Activated CD4-positive, alpha-beta T cell treated with anti-CD3 and anti-CD28 coated beads for 36 hours (primary cell): Measurements from ENCODE around the gene TAC3. TPM values are rescaled to one million over a fixed set of nuclear protein-coding genes. Genes with fewer than 3 reads are reported as not detected.
"Not testable (repeated sequence)": the region's sequence is repeated elsewhere in the genome, so short reads cannot be mapped to it uniquely, and the experiment has no call there.

ENCODE experiments used
- ATAC-seq: fragments of 200-7000 bp; cut with Tn5 transposase; one replicate; pipeline ENCODE4 v1.10.0; 2021; ENCODE audit warnings: mild to moderate bottlenecking, moderate library complexity
- CTCF ChIA-PET: fragments of 350-600 bp; sonication (Branson Sonifier 250); formaldehyde crosslinking; loops from one replicate; lab custom pipeline; 2021; ENCODE audit warnings: antibody characterized with exemption; lab: Charles Lee
- POLR2A ChIA-PET: fragments of 350-600 bp; sonication (Branson Sonifier 250); formaldehyde crosslinking; loops from one replicate; lab custom pipeline; 2021; ENCODE audit warnings: antibody characterized with exemption, inconsistent platforms; lab: Charles Lee
- DNase-seq: peaks from one replicate; pipeline ENCODE4 v3.0.0-alpha.2; 2020
- H3K27ac Mint-ChIP-seq: one replicate; pipeline ENCODE4 v1.8.0; 2021; ENCODE audit warnings: mixed read lengths
- H3K27me3 Mint-ChIP-seq: one replicate; pipeline ENCODE4 v1.8.0; 2021; ENCODE audit warnings: mixed read lengths
- H3K36me3 Mint-ChIP-seq: one replicate; pipeline ENCODE4 v1.8.0; 2021; ENCODE audit warnings: low read depth, mixed read lengths
- H3K4me1 Mint-ChIP-seq: one replicate; pipeline ENCODE4 v1.8.0; 2021; ENCODE audit warnings: mixed read lengths
- H3K4me3 Mint-ChIP-seq: one replicate; pipeline ENCODE4 v1.8.0; 2021; ENCODE audit warnings: mild to moderate bottlenecking, moderate library complexity, mixed read lengths
- H3K9me3 Mint-ChIP-seq: one replicate; pipeline ENCODE4 v1.8.0; 2021; ENCODE audit warnings: low read depth, mixed read lengths
- intact Hi-C, 2 experiments: fragments of 100-400 bp; cut with DNase I in 1 of 2; cut with micrococcal nuclease in 1 of 2; formaldehyde crosslinking; loops; one replicate each; pipeline versions ENCODE4 v1.14.2 to v1.15.1; 2022 to 2024; cut with DNase I, micrococcal nuclease
- total RNA-seq, 2 experiments: library from RNA; stranded (reverse); gene quantifications; one replicate each; pipeline ENCODE4 v1.2.3, GENCODE V29; 2021

Gene TAC3
- total RNA-seq, 2 experiments from 2014 or later: 0.37 to 0.63 TPM

DNA sequence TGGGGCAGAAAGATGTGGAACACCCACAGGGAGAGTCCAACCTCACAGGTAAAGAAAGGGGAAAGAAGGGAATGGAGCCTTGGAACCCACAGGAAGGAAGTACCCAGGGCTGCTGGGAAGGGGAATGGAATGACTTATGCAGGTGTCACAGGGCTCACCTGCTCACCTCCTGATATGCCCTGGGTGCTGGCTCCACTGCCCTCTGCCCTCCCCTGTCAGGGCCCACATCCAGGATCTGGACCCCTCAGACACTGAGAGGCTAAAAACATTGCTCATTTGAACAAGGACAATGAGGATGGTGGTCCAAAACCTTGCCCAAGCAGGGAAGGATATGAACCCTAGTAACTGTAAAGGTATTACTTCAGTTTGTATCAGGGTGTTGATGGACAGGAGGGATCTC is 29.3 kb downstream of the TAC3 start:
- Mint-ChIP-seq H3K9me3 (no peaks in the 10 kb centered on the region), H3K27me3 (no peaks in the 10 kb centered on the region), H3K27ac (no peak overlapping the region), H3K36me3 (no peaks in the 10 kb centered on the region), H3K4me1 (peaks cover 11% of the 10 kb centered on the region), H3K4me3 (no peak overlapping the region)
- intact Hi-C loops: loop anchor here (1.0 kb wide), 2 partner anchors 147 to 230 kb away; no protein-coding TSS in a partner anchor
- CTCF ChIA-PET: interaction anchor here (0.6 to 5.0 kb wide), 17 partner anchors 9 to 541 kb away, joined by 3 to 82 read pairs (median 3); partner anchors contain the start of genes HSD17B6 and STAT6
- DNase-seq (no peak), ATAC-seq (no peak)
- POLR2A ChIA-PET: no interaction called here

DNA sequence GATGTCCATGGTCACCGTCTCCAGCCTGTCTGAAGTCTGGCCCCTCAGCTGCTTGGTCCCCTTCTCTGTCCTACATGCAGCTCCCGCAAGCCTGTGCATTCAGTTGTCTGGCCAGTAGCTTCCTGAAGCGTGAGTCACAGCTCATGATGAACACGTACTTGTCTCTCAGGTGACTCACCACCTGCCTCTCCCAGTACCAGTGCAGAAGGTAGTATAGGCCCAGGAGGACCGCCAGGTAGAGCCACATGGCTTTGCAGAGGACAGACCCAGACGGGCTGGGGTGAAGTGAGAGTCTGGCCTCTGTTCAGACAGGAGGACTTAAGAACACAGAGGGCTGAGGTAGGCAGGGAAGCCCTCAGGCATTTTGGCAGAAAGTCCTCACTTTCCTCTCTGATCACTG is 30.6 kb downstream of the TAC3 start:
- DNase-seq (peak; percentile 47), ATAC-seq (peak; percentile 90)
- POLR2A ChIA-PET: interaction anchor here (0.6 kb wide), 1 partner anchor 13 kb away, joined by 3 read pairs; no protein-coding TSS in a partner anchor
- H3K27me3 Mint-ChIP-seq, H3K4me3 Mint-ChIP-seq, intact Hi-C loops, H3K36me3 Mint-ChIP-seq, H3K9me3 Mint-ChIP-seq, H3K27ac Mint-ChIP-seq, H3K4me1 Mint-ChIP-seq: not testable (repeated sequence)
- CTCF ChIA-PET: interaction anchor here (0.6 to 5.0 kb wide), 5 partner anchors 14 to 323 kb away, joined by 3 to 82 read pairs (median 4); partner anchors contain the start of gene HSD17B6

DNA sequence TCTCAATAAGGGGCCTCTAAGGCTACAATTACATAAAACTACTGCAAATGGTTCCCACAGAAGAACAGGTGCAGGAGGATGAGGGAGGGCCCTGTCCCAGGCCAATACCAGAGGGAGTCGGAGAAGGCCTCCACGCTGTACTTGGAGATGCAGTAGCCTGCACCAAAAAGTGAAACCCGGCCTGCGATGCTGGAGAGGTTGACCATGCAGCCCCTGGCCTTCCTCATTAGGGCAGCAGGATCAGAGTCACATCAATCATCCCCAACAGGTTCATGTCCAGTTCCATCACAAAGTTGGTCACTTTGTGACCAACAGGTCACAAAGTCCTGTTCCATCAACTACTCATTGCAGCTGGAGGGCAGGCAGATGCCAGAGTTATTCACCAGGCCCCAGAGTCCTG is 32.9 kb downstream of the TAC3 start:
- ATAC-seq: no peak
- Mint-ChIP-seq H3K27me3 (no peaks in the 10 kb centered on the region), H3K4me1 (peaks cover 3% of the 10 kb centered on the region), H3K27ac (no peak overlapping the region), H3K36me3 (no peaks in the 10 kb centered on the region), H3K9me3 (no peaks in the 10 kb centered on the region), H3K4me3 (no peak overlapping the region)
- intact Hi-C loops: no loop called here
- ChIA-PET POLR2A (no interaction called here), CTCF (no interaction called here)
- no peak for DNase-seq

DNA sequence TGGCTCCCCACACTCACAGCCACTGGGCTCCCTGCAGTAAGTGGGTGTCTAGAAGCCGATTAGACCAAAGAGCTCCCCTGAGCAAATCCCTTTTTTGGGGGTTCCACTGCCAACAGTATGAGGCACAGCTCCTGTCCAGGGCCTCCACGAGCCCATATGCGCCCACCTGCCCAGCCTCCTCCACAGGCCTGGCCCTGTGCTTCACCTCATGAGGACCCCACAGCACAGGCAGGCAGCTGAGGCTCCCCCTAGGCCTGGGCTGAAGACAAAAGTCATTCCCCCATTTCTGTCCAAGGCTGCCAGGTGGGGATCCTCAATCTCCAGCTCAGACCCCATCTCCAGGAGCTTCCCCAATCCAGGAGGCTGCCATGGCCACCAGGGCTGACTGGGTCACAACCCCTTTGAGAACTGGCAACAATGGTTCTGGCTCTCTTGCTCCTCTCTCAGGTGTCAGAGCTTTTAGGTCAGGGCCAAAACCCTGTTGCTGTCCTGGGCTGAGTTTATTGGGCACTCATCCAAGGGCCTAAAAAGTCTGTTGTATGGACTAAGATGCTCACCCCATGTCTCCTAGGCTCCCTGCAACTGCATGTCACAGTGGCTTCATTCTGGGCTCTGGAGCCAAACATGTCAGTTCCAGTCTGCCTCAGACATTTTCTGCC is 33.6 kb downstream of the TAC3 start:
- H3K4me1 Mint-ChIP-seq, H3K36me3 Mint-ChIP-seq, H3K27me3 Mint-ChIP-seq, intact Hi-C loops, H3K9me3 Mint-ChIP-seq, ATAC-seq, H3K4me3 Mint-ChIP-seq, DNase-seq, POLR2A ChIA-PET, H3K27ac Mint-ChIP-seq: not testable (repeated sequence)
- CTCF ChIA-PET: interaction anchor here (0.5 kb wide), 1 partner anchor 219 kb away, joined by 3 read pairs; the partner anchor contains the start of gene HSD17B6

DNA sequence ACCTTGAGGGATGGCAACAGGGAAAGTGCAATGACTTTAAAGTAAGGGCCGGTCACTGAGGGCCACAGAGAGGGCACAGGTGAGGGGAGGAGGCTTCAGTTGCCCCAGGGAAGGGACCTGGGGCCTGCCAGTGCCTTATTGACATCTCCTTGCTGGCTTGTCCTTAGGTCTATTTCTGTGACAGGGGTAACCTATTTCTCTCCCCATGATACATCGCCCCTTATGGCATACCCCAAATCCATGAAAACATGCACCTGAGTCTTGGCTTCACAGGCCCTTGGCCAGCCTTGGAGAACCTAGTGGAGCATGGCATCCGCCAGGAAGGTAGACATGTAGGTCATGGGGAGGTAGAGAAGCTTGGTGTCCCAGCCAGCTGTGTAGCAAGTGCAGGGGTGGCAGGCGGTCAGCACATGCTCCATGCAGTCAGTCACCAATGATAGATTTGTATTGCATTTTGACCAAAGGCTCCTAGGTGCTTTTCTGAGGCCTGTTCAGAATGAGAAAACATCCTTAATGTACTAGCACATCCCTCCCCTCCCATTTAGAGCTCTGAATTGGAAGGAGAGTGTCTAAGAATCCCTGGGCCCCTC is 35.3 kb downstream of the TAC3 start:
- no peak for DNase-seq

DNA sequence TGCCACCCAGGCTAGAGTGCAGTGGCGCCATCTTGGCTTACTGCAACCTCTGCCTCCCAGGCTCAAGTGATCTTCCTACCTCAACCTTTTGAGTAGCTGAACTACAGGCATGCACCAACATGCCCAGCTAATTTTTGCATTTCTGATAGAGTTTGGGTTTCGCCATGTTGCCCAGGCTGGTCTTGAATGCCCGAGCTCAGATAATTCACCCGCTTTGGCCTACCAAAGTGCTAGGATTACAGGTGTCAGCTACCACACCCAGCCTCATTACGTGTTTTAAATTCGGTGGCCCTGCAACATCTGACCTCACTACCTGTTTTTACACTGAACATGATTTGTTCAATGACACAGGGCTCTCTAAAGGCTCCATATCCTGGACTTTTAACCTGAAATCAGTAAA is 36.1 kb downstream of the TAC3 start:
- no peaks in the 10 kb centered on the region for H3K27me3 Mint-ChIP-seq
- no peaks in the 10 kb centered on the region for H3K4me1 Mint-ChIP-seq
- no peaks in the 10 kb centered on the region for H3K9me3 Mint-ChIP-seq
- no peak overlapping the region for H3K27ac Mint-ChIP-seq
- intact Hi-C loops: no loop called here
- no peak overlapping the region for H3K4me3 Mint-ChIP-seq
- DNase-seq: no peak
- CTCF ChIA-PET: no interaction called here
- no peak for ATAC-seq
- no peaks in the 10 kb centered on the region for H3K36me3 Mint-ChIP-seq
- POLR2A ChIA-PET: no interaction called here

More for the DNA sequence above, 35.3 kb downstream of the TAC3 start:
- Mint-ChIP-seq H3K36me3 (no peaks in the 10 kb centered on the region), H3K27ac (no peak overlapping the region), H3K9me3 (no peaks in the 10 kb centered on the region), H3K4me1 (no peaks in the 10 kb centered on the region), H3K4me3 (no peak overlapping the region), H3K27me3 (no peaks in the 10 kb centered on the region)
- intact Hi-C loops: no loop called here
- no peak for ATAC-seq
- ChIA-PET POLR2A (no interaction called here), CTCF (no interaction called here)

DNA sequence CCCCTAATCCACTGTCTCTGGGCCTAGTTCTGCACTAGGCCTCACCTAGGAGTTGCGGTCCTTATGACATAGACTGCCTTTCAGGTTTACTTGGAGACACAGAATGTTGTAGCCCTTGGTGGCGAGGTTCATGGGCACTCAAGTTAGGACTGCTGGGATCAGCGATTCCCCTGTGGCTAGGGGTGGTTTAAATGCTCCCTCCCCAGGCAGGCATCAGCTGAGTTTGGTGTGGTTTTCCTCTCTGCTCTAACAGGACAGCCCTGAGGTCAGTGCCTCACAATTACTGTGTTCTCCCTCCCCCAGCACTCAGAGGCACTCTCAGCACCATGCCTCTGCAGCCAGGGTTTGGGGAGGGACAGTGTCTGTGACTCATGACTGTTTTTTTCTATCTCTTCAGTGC is 36.7 kb downstream of the TAC3 start:
- Mint-ChIP-seq H3K9me3 (no peaks in the 10 kb centered on the region), H3K4me3 (no peak overlapping the region), H3K36me3 (no peaks in the 10 kb centered on the region), H3K27me3 (no peaks in the 10 kb centered on the region), H3K4me1 (no peaks in the 10 kb centered on the region), H3K27ac (no peak overlapping the region)
- no peak for ATAC-seq
- intact Hi-C loops: no loop called here
- ChIA-PET CTCF (interaction anchor here (0.7 to 1.3 kb wide), 2 partner anchors 10 to 184 kb away, joined by 3 read pairs; no protein-coding TSS in a partner anchor), POLR2A (no interaction called here)
- no peak for DNase-seq

DNA sequence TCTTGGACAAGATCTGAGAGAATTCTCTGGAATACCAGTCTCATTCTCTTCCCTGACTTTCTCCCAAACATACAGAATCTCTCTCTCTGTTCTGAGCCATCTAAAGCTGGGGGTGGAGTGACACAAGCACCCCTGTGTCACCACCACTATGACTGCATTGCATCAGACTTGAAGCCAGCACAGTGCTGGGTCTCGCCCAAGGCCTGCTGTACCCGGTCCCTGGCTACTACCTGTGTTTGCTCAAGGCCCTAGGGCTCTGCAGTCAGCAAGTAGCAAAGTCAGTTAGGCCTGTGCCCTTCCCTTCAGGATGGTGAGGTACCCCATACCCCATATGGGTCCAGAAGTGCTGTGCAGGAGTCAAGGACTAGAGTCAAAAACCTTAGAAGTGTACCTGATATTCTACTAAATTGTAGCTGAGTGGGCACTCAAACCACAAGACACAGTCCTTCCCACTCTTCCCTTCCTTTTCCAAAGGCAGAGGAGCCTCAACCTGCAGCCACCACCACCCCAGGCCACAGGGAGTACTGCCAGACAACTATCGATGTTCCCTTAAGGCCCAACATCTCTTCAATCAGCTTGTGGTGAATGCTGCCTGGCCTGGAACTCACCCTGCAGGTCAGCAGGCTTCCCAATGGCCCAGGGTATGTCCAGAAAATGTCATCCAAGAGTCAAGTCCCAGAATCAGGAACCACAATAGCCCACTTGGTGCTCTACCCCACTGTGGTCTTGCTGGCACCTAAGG is 37.8 kb downstream of the TAC3 start:
- no peak overlapping the region for H3K27ac Mint-ChIP-seq
- intact Hi-C loops: no loop called here
- H3K27me3 Mint-ChIP-seq: no peaks in the 10 kb centered on the region
- no peak overlapping the region for H3K4me3 Mint-ChIP-seq
- CTCF ChIA-PET: interaction anchor here (0.6 to 1.3 kb wide), 3 partner anchors 9 to 185 kb away, joined by 3 read pairs; no protein-coding TSS in a partner anchor
- POLR2A ChIA-PET: no interaction called here
- DNase-seq (no peak), ATAC-seq (no peak)
- H3K36me3 Mint-ChIP-seq: no peaks in the 10 kb centered on the region
- no peaks in the 10 kb centered on the region for H3K9me3 Mint-ChIP-seq
- H3K4me1 Mint-ChIP-seq: no peaks in the 10 kb centered on the region

DNA sequence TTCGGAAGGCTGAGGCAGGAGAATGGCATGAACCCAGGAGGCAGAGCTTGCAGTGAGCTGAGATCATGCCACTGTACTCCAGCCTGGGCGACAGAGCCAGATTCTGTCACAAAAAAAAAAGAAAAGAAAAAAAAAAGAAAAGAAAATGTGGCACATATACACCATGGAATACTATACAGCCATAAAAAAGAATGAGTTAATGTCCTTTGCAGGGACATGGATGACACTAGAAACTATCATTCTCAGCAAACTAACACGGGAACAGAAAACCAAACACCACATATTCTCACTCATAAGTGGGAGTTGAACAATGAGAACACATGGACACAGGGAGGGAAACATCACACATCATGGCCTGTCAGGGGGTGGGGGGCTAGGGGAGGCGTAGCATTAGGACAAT is 39.0 kb downstream of the TAC3 start:
- intact Hi-C loops: not testable (repeated sequence)

DNA sequence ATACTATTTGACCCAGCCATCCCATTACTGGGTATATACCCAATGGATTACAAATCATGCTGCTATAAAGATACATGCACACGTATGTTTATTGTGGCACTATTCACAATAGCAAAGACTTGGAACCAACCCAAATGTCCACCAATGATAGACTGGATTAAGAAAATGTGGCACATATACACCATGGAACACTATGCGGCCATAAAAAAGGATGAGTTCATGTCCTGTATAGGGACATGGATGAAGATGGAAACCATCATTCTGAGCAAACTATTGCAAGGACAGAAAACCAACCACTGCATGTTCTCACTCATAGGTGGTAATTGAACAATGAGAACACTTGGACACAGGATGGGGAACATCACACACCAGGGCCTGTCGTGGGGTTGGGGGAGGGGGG is 42.1 kb downstream of the TAC3 start:
- H3K36me3 Mint-ChIP-seq, H3K9me3 Mint-ChIP-seq, CTCF ChIA-PET, H3K4me1 Mint-ChIP-seq, intact Hi-C loops, H3K27ac Mint-ChIP-seq, DNase-seq, ATAC-seq, H3K4me3 Mint-ChIP-seq, H3K27me3 Mint-ChIP-seq, POLR2A ChIA-PET: not testable (repeated sequence)

More for the DNA sequence above, 39.0 kb downstream of the TAC3 start:
- H3K36me3 Mint-ChIP-seq, H3K9me3 Mint-ChIP-seq, H3K27ac Mint-ChIP-seq, H3K27me3 Mint-ChIP-seq, H3K4me3 Mint-ChIP-seq, ATAC-seq, POLR2A ChIA-PET, H3K4me1 Mint-ChIP-seq, DNase-seq, CTCF ChIA-PET: not testable (repeated sequence)

DNA sequence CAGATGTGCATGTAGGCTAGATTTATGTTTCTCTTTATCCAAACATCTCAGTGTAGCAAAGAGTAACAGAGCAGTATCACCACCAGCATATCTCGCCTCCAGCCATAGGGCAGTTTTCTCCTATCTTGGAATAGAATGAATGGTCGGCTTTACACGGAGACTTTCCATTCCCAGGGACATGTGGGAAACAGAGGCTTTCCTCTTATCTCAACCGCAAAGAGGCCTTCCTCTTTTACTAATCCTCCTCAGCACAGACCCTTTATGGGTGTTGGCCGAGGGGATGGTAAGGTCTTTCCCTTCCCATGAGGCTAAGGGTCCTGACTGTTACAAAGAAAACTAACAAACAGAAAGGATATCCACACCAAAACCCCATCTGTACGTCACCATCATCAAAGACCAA is 47.4 kb downstream of the TAC3 start:
- H3K4me3 Mint-ChIP-seq, DNase-seq, ATAC-seq, POLR2A ChIA-PET, H3K4me1 Mint-ChIP-seq, H3K9me3 Mint-ChIP-seq, H3K27me3 Mint-ChIP-seq, intact Hi-C loops, H3K36me3 Mint-ChIP-seq, H3K27ac Mint-ChIP-seq: not testable (repeated sequence)
- CTCF ChIA-PET: interaction anchor here (1.8 kb wide), 1 partner anchor 20 kb away, joined by 4 read pairs; no protein-coding TSS in a partner anchor
